Esophagus muscularis mucosa (tissue), 4 donors: ENCODE data around the gene DPPA2. TPM values are rescaled to one million over a fixed set of nuclear protein-coding genes. Genes with fewer than 3 reads are reported as not detected.

ENCODE experiments used
- DNase-seq: peaks from one replicate; pipeline ENCODE4 v3.0.0-alpha.2; 2017; ENCODE audit errors: extremely low spot score
- H3K27ac ChIP-seq, 4 donors: fragments of 200-600 bp; sonication (generic); replicated peaks in 1 of 4; 1 replicate in 3 of 4; 2 replicates in 1 of 4; pipeline ENCODE4 v1.5.1; 2016 to 2019; ENCODE audit warnings: mild to moderate bottlenecking in 1 of 4
- H3K27me3 ChIP-seq, 4 donors: fragments of 200-600 bp; sonication (generic); one replicate each; pipeline versions ENCODE4 v1.5.1 to v1.6.0; 2016 to 2019
- H3K36me3 ChIP-seq, 4 donors: fragments of 200-600 bp; sonication (generic); one replicate each; pipeline ENCODE4 v1.5.1; 2016 to 2019
- H3K4me1 ChIP-seq, 4 donors: fragments of 200-600 bp; sonication (generic); one replicate each; pipeline ENCODE4 v1.5.1; 2016 to 2019
- H3K4me3 ChIP-seq, 4 donors: fragments of 200-600 bp; sonication (generic); 1 replicate in 2 of 4; 2 replicates in 2 of 4; pipeline ENCODE4 v1.5.1; 2016 to 2019; ENCODE audit warnings: mild to moderate bottlenecking in 4 of 4, moderate library complexity in 1 of 4
- H3K9me3 ChIP-seq, 4 donors: fragments of 200-600 bp; sonication (generic); 1 replicate in 3 of 4; 2 replicates in 1 of 4; pipeline ENCODE4 v1.5.1; 2016 to 2019
- CTCF ChIP-seq, 3 experiments: fragments of 200-600 bp in 2 of 3; fragments of 450-650 bp in 1 of 3; sonication (generic) in 2 of 3; IDR thresholded peaks; one replicate each; pipeline ENCODE4 v1.5.1; 2017 to 2019; ENCODE audit warnings: antibody characterized with exemption in 3 of 3, mild to moderate bottlenecking in 2 of 3, moderate library complexity in 1 of 3
- EP300 ChIP-seq: sonication (generic); formaldehyde crosslinking; IDR thresholded peaks from one replicate; pipeline ENCODE4 v1.6.1; 2017; ENCODE audit warnings: antibody characterized with exemption
- POLR2A ChIP-seq: fragments of 450-650 bp; IDR thresholded peaks from one replicate; pipeline ENCODE4 v1.6.1; 2017; ENCODE audit warnings: antibody characterized with exemption, moderate library complexity, mild to moderate bottlenecking, low read depth
- POLR2AphosphoS5 ChIP-seq, 2 donors: sonication (generic); formaldehyde crosslinking; IDR thresholded peaks; one replicate each; pipeline ENCODE4 v1.6.1; 2017; ENCODE audit warnings: antibody characterized with exemption in 2 of 2
- WGBS: methylation state at CpG from one replicate; pipeline ENCODE4 v1.1.5; 2018; 5-methylcytosine and 5-hydroxymethylcytosine counted together
- intact Hi-C: fragments of 100-400 bp; cut with DNase I; formaldehyde crosslinking; loops from one replicate; pipeline ENCODE4 v1.15.1; 2023
- total RNA-seq, 4 donors: library from RNA; depleted of rRNA; stranded (reverse); fragments of >200 nt; gene quantifications; one replicate each; pipeline versions ENCODE4 v1.1.0 to v1.2.1, GENCODE V29; 2016

Gene DPPA2
- total RNA-seq, 4 donors from 2014 or later = not detected

GRCh38 chr3:109355625-109356441 lies 39.5 kb upstream of the DPPA2 start:
- no peak for TF ChIP-seq CTCF (IDR thresholded peaks at IDR 0.05)
- no peak for TF ChIP-seq EP300
- TF ChIP-seq POLR2AphosphoS5 (IDR thresholded peaks at IDR 0.05) = no peak
- no peak for TF ChIP-seq POLR2A
- Histone ChIP-seq H3K4me1 (peaks cover 0 to 8% (median 6%) of the 10 kb centered on the region in 4 donors), H3K9me3 (no peaks in the 10 kb centered on the region), H3K27ac (no peak overlapping the region), H3K36me3 (no peaks in the 10 kb centered on the region), H3K4me3 (no peak overlapping the region), H3K27me3 (no peaks in the 10 kb centered on the region)
- intact Hi-C loops = no loop called here
- 62% methylated on average over 8 of the region's 8 CpGs for WGBS
- no peak for DNase-seq

DNA sequence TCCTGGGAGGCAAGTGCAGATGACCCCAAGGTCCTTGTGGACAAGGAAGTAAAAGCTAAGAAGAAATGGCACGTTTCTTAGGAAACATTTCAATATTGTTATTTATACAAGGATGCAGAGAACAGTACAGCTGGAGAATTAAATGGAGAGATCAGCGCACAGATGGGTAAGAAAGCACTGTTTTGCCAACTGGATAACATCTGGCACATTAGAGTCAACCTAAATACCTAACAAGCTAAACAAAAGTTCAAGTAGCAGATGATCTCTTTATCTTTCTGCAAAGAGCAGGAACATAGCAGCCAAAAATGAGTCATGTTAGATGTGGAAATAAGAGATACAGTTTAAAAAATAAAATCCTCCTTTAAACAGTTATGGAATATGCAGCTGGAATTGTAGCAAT lies 36.7 kb upstream of the DPPA2 start:
- TF ChIP-seq CTCF (IDR thresholded peaks at IDR 0.05) = no peak
- no peak for TF ChIP-seq POLR2A
- TF ChIP-seq POLR2AphosphoS5 (IDR thresholded peaks at IDR 0.05) = no peak
- no peak for TF ChIP-seq EP300
- H3K4me3 ChIP-seq = no peak overlapping the region
- H3K4me1 ChIP-seq = peaks cover 0 to 8% (median 6%) of the 10 kb centered on the region in 4 donors
- DNase-seq = no peak
- no peak overlapping the region for H3K27ac ChIP-seq
- intact Hi-C loops = no loop called here
- H3K36me3 ChIP-seq = no peaks in the 10 kb centered on the region
- 29% methylated on average over 2 of the region's 2 CpGs for WGBS
- no peaks in the 10 kb centered on the region for H3K27me3 ChIP-seq
- H3K9me3 ChIP-seq = no peaks in the 10 kb centered on the region

DNA sequence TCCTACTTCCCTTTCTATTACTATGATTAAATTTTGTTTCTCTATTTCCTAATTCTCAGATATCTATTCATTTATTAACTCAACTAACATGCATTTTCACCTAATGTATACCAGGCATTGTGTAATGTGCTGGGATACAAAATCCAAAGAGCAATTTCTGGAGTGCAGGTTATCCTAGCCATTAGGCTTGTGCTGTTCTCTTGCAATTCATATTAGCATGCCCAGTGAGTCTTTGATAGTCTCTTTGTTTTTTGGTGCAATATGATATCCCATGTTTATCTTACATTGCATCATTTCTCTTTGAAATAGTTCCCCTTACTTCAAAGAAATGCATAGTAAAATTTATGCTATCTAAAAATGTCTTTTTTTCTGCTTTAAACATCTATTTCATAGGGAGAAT lies 34.9 kb upstream of the DPPA2 start:
- Histone ChIP-seq H3K36me3 (no peaks in the 10 kb centered on the region), H3K27ac (no peak overlapping the region), H3K9me3 (no peaks in the 10 kb centered on the region), H3K4me1 (peaks cover 0 to 8% (median 6%) of the 10 kb centered on the region in 4 donors), H3K27me3 (no peaks in the 10 kb centered on the region), H3K4me3 (no peak overlapping the region)
- no peak for DNase-seq
- no peak for TF ChIP-seq EP300
- no peak for TF ChIP-seq POLR2AphosphoS5 (IDR thresholded peaks at IDR 0.05)
- no peak for TF ChIP-seq CTCF (IDR thresholded peaks at IDR 0.05)
- no peak for TF ChIP-seq POLR2A
- intact Hi-C loops = no loop called here

- Histone ChIP-seq H3K4me3 (no peak overlapping the region), H3K27ac (no peak overlapping the region), H3K9me3 (no peaks in the 10 kb centered on the region), H3K36me3 (no peaks in the 10 kb centered on the region), H3K27me3 (no peaks in the 10 kb centered on the region), H3K4me1 (no peaks in the 10 kb centered on the region)
- intact Hi-C loops = no loop called here
- WGBS = 87% methylated on average over 3 of the region's 3 CpGs
- TF ChIP-seq POLR2A (no peak), POLR2AphosphoS5 (IDR thresholded peaks at IDR 0.05) (no peak), EP300 (no peak)
- no peak for DNase-seq
Measured at GRCh38 chr3:109346770-109347295, 30.5 kb upstream of the DPPA2 start.

GRCh38 chr3:109346099-109346498 lies 29.8 kb upstream of the DPPA2 start:
- Histone ChIP-seq H3K27ac (no peak overlapping the region), H3K4me3 (no peak overlapping the region)
- TF ChIP-seq POLR2AphosphoS5 (IDR thresholded peaks at IDR 0.05) (no peak), POLR2A (no peak), EP300 (no peak), CTCF (IDR thresholded peaks at IDR 0.05) (no peak)

More at GRCh38 chr3:109346099-109346498, 29.8 kb upstream of the DPPA2 start:
- no peaks in the 10 kb centered on the region for H3K4me1 ChIP-seq
- WGBS = 73% methylated on average over 4 of the region's 4 CpGs
- intact Hi-C loops = no loop called here
- no peaks in the 10 kb centered on the region for H3K27me3 ChIP-seq
- no peaks in the 10 kb centered on the region for H3K9me3 ChIP-seq
- H3K36me3 ChIP-seq = no peaks in the 10 kb centered on the region
- DNase-seq = no peak
